Activated CD8-positive, alpha-beta memory T cell treated with anti-CD3 and anti-CD28 coated beads, Interleukin-2, amount 50 U/mL, for 1 hour (primary cell): ENCODE results near the gene CFAP410.

Experiments
- DNase-seq: peaks from one replicate; pipeline ENCODE4 v3.0.0-alpha.2; 2020; ENCODE audit errors: extremely low read depth

Gene CFAP410

GRCh38 chr21:44330698-44331097 lies 8.5 kb downstream of the CFAP410 start:
- DNase-seq: no peak

DNA sequence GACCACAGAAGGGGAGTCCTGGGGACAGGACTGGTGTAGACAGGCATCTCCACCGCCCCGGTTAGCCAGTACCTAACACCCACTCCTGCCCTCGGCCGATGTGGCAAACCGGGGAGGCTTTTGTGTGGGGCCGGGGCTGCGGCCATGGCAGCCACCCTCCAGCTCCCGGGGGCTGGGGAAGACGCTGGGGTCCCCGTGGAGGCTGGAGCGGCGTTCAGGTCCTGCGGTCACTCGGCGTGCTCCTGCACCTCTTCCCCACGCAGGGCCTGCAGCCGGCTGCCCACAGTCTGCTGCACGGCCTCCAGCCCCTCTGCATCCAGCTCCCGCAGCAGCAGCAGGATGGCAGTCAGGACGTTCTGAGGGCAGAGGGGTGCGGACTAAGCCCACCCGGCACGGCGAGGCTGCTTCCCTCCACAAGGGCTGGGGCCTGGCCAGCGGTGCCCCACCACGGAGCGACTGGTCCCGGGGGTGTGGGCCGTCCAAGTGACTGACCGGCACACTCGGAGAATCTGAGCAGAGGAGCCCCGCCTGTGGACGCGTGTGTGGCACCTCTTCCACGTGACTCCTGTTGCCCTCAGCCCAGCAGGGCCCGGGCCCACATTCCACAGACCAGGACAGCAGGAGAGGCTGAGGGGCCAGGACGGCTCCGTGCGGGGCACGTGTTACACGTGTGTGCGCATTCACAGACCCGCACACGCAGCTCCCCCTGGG lies 9.1 kb downstream of the CFAP410 start:
- no peak for DNase-seq

- no peak for DNase-seq
Measured at GRCh38 chr21:44329086-44329889, 9.9 kb downstream of the CFAP410 start.

- no peak for DNase-seq
Measured at GRCh38 chr21:44328242-44328895, 10.8 kb downstream of the CFAP410 start.

DNA sequence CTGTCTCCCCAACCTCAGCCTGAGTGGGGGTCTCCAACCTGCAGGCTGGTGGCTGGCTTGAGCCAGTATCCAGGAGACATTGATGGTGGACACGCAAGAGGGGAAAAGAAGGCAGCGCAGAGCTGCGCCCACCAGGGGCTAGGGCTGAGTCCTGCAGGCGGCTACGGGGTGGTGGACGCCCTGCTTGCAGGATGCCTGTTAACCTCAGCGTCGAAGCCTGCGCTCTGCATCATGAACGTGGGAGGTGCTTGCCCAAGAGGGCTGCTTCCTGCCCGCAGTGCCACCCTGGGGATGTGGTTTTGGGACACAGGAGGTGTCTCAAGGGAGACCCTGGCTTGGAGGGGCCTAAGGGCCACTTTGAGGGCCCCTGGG lies 11.6 kb downstream of the CFAP410 start:
- DNase-seq: no peak

- DNase-seq: no peak
Measured at GRCh38 chr21:44326716-44327602, 12.2 kb downstream of the CFAP410 start.

- no peak for DNase-seq
Measured at GRCh38 chr21:44326272-44326647, 12.9 kb downstream of the CFAP410 start.

DNA sequence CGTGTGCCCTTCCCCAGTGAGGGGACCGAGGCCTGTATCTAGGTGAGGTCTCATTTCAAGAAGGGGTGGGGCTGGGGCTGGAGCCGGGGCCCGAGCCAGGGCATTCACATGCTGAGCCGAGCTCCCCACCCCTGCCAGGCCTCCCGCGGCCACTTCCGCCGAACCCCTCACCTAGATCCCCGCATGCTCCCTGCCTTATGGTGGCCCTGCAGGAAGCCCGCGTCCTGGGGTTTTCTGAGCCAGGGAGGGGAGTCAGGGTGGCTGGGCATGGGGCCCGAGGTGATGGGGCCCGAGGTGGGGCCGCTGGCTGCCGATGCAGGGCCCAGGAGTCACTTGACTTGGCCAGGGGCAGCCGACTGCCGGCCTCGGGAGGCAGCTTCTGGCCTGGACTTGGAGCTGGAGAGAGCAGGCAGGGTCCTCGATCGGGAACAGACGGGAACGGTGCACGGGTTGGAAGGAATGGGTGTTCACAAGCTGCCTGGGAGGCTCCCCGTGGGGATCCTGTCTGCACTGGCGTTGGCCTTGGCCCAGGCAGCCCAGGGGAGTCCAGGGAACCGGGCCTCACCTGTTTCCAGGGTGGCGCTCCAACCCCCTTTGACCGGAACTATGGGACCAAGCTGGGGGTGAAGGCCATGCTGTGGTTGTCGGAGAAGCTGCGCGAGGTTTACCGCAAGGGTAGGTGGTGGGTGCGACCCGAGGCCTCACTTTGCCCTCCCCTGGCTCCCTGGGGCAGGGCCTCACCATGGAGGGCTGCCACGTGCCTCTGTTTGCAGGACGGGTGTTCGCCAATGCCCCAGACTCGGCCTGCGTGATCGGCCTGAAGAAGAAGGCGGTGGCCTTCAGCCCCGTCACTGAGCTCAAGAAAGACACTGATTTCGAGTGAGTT lies 13.6 kb downstream of the CFAP410 start:
- DNase-seq: no peak

GRCh38 chr21:44324854-44325107 lies 14.4 kb downstream of the CFAP410 start:
- DNase-seq: no peak

DNA sequence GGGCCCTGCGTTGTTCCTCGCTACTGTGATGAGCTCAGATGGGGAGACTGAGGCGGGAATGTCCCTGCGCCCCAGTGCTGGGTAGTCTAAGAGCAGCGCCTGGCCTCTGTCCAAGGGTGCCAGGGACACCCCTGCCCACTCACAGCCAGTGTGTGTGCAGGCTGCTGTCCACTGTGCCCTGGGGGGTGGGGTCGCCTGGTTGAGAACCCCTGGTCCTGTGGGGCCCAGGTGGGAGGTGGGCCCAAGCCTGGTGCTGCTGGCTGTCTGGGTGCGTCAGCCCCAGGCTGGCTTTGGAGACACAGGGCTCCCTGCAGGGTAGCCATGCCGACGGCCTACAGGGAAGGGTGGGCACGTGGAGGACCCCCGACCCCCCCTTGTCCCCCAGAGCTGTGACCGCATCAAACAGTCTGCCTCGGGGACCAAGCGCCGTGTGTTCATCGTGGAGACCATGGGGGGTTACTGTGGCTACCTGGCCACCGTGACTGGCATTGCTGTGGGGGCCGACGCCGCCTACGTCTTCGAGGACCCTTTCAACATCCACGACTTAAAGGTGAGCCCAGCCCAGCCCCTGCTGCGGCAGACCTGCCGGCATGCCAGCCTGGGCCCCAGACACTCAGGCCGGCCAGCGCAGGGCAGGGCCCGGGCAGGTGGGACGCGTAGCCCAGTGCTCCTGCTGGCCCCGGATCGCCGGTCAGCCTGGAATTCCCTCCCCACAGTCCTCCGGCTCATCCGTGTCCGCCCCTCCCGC lies 14.9 kb downstream of the CFAP410 start:
- DNase-seq: no peak

DNA sequence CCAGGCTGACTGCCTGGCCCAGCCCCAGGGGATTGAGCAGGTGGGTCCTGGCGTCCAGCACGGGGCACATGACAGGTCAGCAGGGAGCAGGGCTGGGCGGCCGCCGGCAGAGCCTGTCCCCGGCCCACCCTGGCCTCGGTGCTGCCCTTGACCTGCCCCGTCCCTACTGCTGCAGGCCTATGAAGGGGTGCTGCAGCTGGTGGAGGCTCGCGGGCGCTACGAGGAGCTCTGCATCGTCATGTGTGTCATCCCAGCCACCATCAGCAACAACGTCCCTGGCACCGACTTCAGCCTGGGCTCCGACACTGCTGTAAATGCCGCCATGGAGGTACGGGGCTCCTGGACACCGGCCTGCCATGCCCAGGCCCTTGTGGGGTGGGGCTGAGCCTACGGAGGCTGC lies 15.6 kb downstream of the CFAP410 start:
- DNase-seq: no peak

GRCh38 chr21:44322621-44323325 lies 16.4 kb downstream of the CFAP410 start:
- DNase-seq: no peak

- DNase-seq: no peak
Measured at GRCh38 chr21:44321846-44322450, 17.2 kb downstream of the CFAP410 start.

DNA sequence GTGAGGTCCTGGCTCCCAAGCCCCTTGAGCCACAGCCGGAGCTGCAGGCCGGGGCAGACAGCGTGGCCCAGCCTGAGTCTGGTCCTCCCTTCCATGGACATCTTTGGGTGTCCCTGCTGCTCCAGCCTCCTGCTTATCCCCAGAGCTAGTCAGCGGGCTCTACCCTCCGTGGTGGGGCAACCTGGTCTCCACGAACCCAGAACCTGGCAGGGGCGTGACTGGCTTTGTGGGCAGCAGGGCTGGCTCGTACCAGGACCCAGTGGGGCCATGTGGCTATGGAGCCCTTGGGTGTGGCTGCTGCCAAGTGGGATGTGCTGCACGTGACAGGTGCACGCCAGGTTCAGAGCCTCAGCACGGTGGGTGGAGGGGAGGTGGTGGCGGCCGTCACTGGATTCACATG lies 18.3 kb downstream of the CFAP410 start:
- DNase-seq: no peak

DNA sequence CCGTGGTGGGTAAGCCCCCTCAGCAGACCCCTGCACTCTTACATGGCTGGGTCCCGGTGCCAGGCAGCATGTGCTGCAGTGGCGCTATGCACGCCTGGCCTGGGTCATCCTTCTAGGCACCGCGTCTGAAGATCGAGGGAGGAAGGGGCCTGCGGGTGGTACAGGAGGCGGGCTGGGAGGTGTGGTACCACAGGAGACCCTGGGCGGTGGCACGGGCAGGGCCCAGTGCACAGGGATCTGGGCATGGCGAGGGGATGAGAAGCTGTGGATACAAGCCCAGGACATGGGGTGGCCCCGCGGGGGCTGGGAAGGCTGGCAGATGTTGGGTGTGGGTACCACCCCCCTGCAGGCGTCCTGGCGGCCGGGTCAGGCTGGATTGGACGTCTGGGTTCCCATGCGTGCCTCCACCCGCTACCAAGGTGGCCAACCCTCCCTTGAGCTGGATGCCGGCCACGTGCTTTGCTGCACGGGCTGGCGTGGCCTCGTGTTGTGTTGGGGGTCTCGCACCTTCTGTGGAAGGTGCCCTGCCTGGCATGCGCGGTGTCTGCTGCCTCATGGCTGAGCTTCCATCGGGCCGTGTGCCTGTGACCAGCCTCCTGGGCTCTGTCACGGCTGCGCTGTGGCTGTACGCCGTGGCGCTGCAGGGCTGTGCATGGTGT lies 19.7 kb downstream of the CFAP410 start:
- no peak for DNase-seq

- DNase-seq: no peak
Measured at GRCh38 chr21:44318489-44319285, 20.5 kb downstream of the CFAP410 start.

GRCh38 chr21:44317871-44318270 lies 21.3 kb downstream of the CFAP410 start:
- no peak for DNase-seq

GRCh38 chr21:44317241-44317782 lies 21.9 kb downstream of the CFAP410 start:
- DNase-seq: no peak
